Muscle layer of duodenum (tissue), 2 donors: ENCODE data around the gene PHKB.
"Not testable (repeated sequence)": the region's sequence is repeated elsewhere in the genome, so short reads cannot be mapped to it uniquely, and the experiment has no call there.

Experiments used
- H3K27ac ChIP-seq: one replicate; pipeline ENCODE4 v1.7.0; 2013; ENCODE audit warnings: mild to moderate bottlenecking, low read length
- H3K27me3 ChIP-seq: one replicate; pipeline ENCODE4 v1.7.0; 2013; ENCODE audit warnings: low read depth, mild to moderate bottlenecking, control low read depth, low read length
- H3K36me3 ChIP-seq, 2 donors: one replicate each; pipeline ENCODE4 v1.7.0; 2013; ENCODE audit warnings: low read length in 2 of 2, control low read depth in 1 of 2, mild to moderate bottlenecking in 1 of 2; ENCODE audit not compliant: insufficient read depth in 2 of 2, control insufficient read depth in 1 of 2
- H3K4me1 ChIP-seq, 2 donors: one replicate each; pipeline ENCODE4 v1.7.0; 2013; ENCODE audit warnings: low read length in 2 of 2, mild to moderate bottlenecking in 2 of 2, control low read depth in 1 of 2, moderate library complexity in 1 of 2; ENCODE audit not compliant: insufficient read depth in 2 of 2, control insufficient read depth in 1 of 2
- H3K4me3 ChIP-seq, 2 donors: one replicate each; pipeline ENCODE4 v1.7.0; 2013; ENCODE audit warnings: low read length in 2 of 2, low read depth in 1 of 2, mild to moderate bottlenecking in 1 of 2
- H3K9me3 ChIP-seq, 2 donors: one replicate each; pipeline ENCODE4 v1.7.0; 2013; ENCODE audit warnings: low read length in 2 of 2, control low read depth in 1 of 2, mild to moderate bottlenecking in 1 of 2; ENCODE audit not compliant: control insufficient read depth in 1 of 2
- donor health status: healthy.

PHKB gene

DNA sequence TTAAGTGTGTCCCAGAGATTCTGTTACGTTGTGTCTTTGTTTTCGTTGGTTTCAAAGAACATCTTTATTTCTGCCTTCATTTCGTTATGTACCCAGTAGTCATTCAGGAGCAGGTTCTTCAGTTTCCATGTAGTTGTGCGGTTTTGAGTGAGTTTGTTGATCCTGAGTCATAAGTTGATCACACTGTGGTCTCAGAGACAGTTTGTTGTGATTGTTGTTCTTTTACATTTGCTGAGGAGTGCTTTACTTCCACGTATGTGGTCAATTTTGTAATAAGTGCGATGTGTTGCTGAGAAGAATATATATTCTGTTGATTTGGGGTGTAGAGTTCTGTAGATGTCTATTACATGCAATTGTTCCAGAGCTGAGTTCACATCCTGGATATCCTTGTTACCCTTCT, 83.1 kb downstream of the PHKB start:
- not testable (repeated sequence) for H3K27ac ChIP-seq, H3K27me3 ChIP-seq, H3K4me1 ChIP-seq, H3K4me3 ChIP-seq
- peaks cover 10 to 29% of the 10 kb centered on the region in 2 donors for H3K36me3 ChIP-seq
- H3K9me3 ChIP-seq: peaks cover 0 to 23% of the 10 kb centered on the region in 2 donors

DNA sequence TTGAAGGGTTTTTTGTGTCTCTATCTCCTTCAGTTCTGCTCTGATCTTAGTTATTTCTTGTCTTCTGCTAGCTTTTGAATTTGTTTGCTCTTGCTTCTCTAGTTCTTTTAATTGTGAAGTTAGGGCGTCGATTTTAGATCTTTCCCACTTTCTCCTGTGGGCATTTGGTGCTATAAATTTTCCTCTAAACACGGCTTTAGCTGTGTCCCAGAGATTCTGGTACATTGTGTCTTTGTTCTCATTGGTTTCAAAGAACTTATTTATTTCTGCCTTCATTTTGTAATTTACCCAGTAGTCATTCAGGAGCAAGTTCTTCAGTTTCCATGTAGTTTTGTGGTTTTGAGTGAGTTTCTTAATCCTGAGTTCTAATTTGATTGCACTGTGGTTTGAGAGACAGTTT, 90.1 kb downstream of the PHKB start:
- not testable (repeated sequence) for H3K4me3 ChIP-seq, H3K27ac ChIP-seq, H3K4me1 ChIP-seq, H3K27me3 ChIP-seq
- H3K36me3 ChIP-seq: peaks cover 16 to 45% of the 10 kb centered on the region in 2 donors
- peaks cover 8 to 20% of the 10 kb centered on the region in 2 donors for H3K9me3 ChIP-seq

DNA sequence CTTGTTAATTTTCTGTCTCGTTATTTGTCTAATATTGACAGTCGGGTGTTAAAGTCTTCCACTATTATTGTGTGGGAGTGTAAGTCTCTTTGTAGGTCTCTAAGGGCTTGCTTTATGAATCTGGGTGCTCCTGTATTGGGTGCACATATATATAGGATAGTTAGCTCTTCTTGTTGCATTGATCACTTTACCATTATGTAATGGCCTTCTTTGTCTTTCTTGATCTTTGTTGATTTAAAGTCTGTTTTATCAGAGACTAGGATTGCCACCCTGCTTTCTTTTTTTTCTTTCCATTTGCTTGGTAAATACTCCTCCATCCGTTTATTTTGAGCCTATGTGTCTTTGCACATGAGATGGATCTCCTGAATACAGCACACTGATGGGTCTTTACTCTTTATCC, 90.6 kb downstream of the PHKB start:
- H3K4me1 ChIP-seq, H3K4me3 ChIP-seq, H3K27ac ChIP-seq, H3K27me3 ChIP-seq: not testable (repeated sequence)
- peaks cover 16 to 39% of the 10 kb centered on the region in 2 donors for H3K36me3 ChIP-seq
- peaks cover 8 to 15% of the 10 kb centered on the region in 2 donors for H3K9me3 ChIP-seq

- H3K36me3 ChIP-seq: peaks cover 6 to 25% of the 10 kb centered on the region in 2 donors
- H3K4me3 ChIP-seq: no peak overlapping the region
- no peak overlapping the region for H3K27ac ChIP-seq
- H3K27me3 ChIP-seq: no peaks in the 10 kb centered on the region
- H3K9me3 ChIP-seq: peaks cover 8 to 10% of the 10 kb centered on the region in 2 donors
- no peaks in the 10 kb centered on the region for H3K4me1 ChIP-seq
These were observed 92.9 kb downstream of the PHKB start for GRCh38 chr16:47553853-47554564.

DNA sequence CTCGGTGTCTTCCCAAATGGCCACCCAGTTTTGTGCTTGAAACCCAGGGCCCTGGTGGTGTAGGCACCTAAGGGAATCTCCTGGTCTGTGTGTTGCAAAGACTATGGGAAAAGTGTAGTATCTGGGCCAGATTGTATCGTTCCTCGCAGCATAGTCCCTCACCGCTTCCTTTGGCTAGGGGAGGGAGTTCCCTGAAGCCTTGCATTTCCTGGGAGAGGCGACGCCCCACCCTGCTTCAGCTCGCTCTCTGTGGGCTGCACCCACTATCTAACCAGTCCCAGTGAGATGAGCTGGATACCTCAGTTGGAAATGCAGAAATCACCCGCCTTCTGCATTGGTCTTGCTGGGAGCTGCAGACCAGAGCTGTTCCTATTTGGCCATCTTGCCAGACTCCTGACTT, 93.5 kb downstream of the PHKB start:
- peaks cover 6 to 25% of the 10 kb centered on the region in 2 donors for H3K36me3 ChIP-seq
- H3K9me3 ChIP-seq, H3K4me1 ChIP-seq, H3K27ac ChIP-seq, H3K4me3 ChIP-seq, H3K27me3 ChIP-seq: not testable (repeated sequence)

DNA sequence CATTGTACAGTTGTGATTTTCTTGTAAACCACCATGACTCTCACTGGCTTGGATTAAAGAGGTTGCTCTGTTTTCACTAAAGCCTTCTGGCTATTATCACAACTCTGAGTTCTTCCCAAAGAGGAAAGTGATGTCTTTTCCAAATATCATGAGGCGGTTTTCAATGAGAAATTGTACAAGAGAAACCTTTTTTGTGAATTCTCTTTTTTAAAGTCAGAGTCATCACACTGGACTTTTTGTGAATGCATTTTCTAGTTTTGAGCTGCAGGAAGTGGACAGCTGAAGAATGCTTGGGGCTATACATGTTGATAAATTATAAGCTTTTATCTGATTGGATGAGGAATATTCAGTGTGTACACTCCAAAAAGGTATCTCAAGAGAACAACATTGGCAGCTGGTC, 100.2 kb downstream of the PHKB start:
- H3K27ac ChIP-seq: no peak overlapping the region
- no peaks in the 10 kb centered on the region for H3K4me1 ChIP-seq
- no peak overlapping the region for H3K4me3 ChIP-seq
- no peaks in the 10 kb centered on the region for H3K9me3 ChIP-seq
- no peaks in the 10 kb centered on the region for H3K27me3 ChIP-seq
- peaks cover 0 to 9% of the 10 kb centered on the region in 2 donors for H3K36me3 ChIP-seq

- Histone ChIP-seq H3K36me3 (peaks cover 0 to 9% of the 10 kb centered on the region in 2 donors), H3K9me3 (no peaks in the 10 kb centered on the region), H3K27me3 (no peaks in the 10 kb centered on the region), H3K4me3 (no peak overlapping the region), H3K4me1 (no peaks in the 10 kb centered on the region), H3K27ac (no peak overlapping the region)
These were observed 101.2 kb downstream of the PHKB start for GRCh38 chr16:47562366-47562765.

DNA sequence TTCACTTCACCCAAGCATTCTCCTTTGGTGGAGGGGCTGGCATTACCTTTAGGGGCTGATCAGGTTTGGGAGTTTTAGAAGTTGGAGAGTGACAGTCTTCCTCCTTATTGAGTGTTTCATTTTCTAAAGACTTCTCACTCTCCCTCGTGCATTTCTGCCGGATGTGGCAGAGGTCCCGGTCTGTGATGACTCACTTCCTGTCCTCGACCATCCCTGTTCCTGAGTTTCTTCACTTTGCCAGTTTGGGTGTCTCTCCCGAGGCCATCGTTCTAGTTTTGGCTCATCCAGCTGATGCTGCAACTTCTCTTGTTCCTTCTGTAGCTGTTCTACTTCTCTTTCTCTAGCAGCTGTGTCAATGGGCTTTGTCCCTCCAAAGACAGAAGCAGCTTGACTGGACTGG, 104.3 kb downstream of the PHKB start:
- no peaks in the 10 kb centered on the region for H3K4me1 ChIP-seq
- H3K27me3 ChIP-seq: no peaks in the 10 kb centered on the region
- H3K9me3 ChIP-seq: no peaks in the 10 kb centered on the region
- H3K27ac ChIP-seq: no peak overlapping the region
- peaks cover 0 to 9% of the 10 kb centered on the region in 2 donors for H3K36me3 ChIP-seq
- no peak overlapping the region for H3K4me3 ChIP-seq

- Histone ChIP-seq H3K27me3 (no peaks in the 10 kb centered on the region), H3K4me1 (no peaks in the 10 kb centered on the region), H3K27ac (no peak overlapping the region), H3K36me3 (peaks cover 0 to 9% of the 10 kb centered on the region in 2 donors), H3K4me3 (no peak overlapping the region), H3K9me3 (no peaks in the 10 kb centered on the region)
These were observed 106.2 kb downstream of the PHKB start for GRCh38 chr16:47567321-47567720.

DNA sequence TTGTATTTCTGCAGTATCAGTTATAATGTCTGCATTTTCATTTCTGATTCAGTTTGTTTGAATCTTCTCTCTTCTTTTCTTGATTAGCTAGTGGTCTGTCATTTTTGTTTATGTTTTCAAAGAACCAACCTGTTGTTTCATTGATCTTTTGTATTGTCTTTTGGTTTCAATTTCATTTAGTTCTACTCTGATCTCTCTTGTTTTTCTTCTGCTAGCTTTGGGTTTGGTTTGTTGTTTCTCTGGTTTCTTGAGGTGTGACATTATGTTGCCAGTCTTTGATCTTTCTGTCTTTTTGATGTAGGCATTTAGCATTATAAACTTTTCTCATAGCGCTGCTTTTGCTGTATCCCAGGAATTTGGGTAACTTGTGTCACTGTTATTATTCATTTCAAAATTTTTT, 107.2 kb downstream of the PHKB start:
- Histone ChIP-seq H3K36me3 (peaks cover 0 to 9% of the 10 kb centered on the region in 2 donors), H3K27ac (no peak overlapping the region), H3K27me3 (no peaks in the 10 kb centered on the region), H3K4me3 (no peak overlapping the region), H3K4me1 (no peaks in the 10 kb centered on the region), H3K9me3 (no peaks in the 10 kb centered on the region)

- H3K4me3 ChIP-seq: no peak overlapping the region
- H3K36me3 ChIP-seq: no peaks in the 10 kb centered on the region
- H3K27ac ChIP-seq: no peak overlapping the region
- H3K27me3 ChIP-seq: no peaks in the 10 kb centered on the region
- no peaks in the 10 kb centered on the region for H3K9me3 ChIP-seq
- H3K4me1 ChIP-seq: no peaks in the 10 kb centered on the region
These were observed 109.9 kb downstream of the PHKB start for GRCh38 chr16:47571049-47571448.

DNA sequence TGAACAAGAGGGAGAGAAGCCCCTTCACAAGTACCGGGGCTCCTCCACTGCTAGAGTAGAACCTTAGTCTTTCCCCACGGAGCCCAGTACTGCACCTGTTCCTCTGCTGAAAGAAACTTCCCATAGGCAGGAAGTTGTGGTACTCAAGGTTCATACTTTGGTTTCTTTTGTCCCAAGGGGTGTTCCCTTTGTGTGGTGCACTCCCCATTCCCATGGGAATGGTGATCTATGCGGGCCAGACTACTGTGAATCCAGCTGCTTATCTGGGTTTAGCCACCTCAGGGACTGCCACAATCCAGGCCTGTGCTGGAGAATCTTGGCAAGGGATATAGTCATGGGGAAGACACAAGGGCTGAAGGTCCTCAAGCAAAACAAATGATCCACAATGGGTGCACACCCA, 110.6 kb downstream of the PHKB start:
- Histone ChIP-seq H3K9me3 (no peaks in the 10 kb centered on the region), H3K36me3 (no peaks in the 10 kb centered on the region)

More for the DNA sequence above, 110.6 kb downstream of the PHKB start:
- no peak overlapping the region for H3K4me3 ChIP-seq
- H3K27me3 ChIP-seq: no peaks in the 10 kb centered on the region
- H3K27ac ChIP-seq: no peak overlapping the region
- H3K4me1 ChIP-seq: no peaks in the 10 kb centered on the region
